ENCODE data around the gene KCNMA1.

KCNMA1 gene

DNA sequence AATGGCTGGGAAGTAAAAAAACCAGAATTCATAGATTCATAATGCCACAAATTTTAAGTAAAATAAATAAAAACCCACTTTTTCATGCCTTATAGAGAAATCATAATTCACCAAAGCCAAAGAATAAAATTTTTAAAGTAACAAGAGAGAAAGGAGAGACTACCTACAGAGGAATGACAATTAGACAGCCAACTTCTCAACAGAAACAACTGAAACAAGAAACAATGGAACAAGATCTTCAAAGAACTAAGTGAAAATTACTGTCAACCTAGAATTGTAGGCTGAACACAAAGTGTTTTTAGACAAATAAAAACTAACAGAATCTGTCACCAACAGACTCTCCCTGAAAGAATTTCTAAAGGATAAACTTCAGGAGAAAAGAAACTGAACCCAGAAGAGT, 15.6 kb upstream of the KCNMA1 start:
- H3K14ac ChIP-seq (ENCODE audit: low read length in 2 of 2), result no peak overlapping the region
- no peak overlapping the region for H2AFZ ChIP-seq (ENCODE audit: low read depth, low read length)
- no peaks in the 10 kb centered on the region for H3K79me1 ChIP-seq (replicated peaks; ENCODE audit: low read length, poor library complexity, severe bottlenecking)
- no peak overlapping the region for H3K18ac ChIP-seq (ENCODE audit: low read depth in 1 of 2, low read length in 2 of 2)
- no peak overlapping the region for H2BK12ac ChIP-seq (ENCODE audit: low read length in 2 of 2)
- no peak overlapping the region for H2BK120ac ChIP-seq (ENCODE audit: low read depth, low read length)
- H4K8ac ChIP-seq (ENCODE audit: low read length), result no peak overlapping the region
- H2AK5ac ChIP-seq (ENCODE audit: low read length, severe bottlenecking), result no peak overlapping the region
- peaks cover 14% of the 10 kb centered on the region for H3K9me3 ChIP-seq (ENCODE audit: control insufficient read depth, low read length)
- no peak overlapping the region for H3K27ac ChIP-seq (ENCODE audit: low read length, poor library complexity, severe bottlenecking)
- no peak overlapping the region for H2BK15ac ChIP-seq (ENCODE audit: low read depth, poor library complexity, severe bottlenecking)
- DNase-seq, result no peak
- no peaks in the 10 kb centered on the region for H3K36me3 ChIP-seq (ENCODE audit: control insufficient read depth in 1 of 2, insufficient read depth in 2 of 2, low read depth in 1 of 2, low read length in 2 of 2)
- no peak overlapping the region for H2BK5ac ChIP-seq (ENCODE audit: low read depth, low read length, poor library complexity, severe bottlenecking)
- H3K4ac ChIP-seq (ENCODE audit: low read depth in 1 of 2, low read length in 2 of 2), result no peak overlapping the region
- H3K9ac ChIP-seq (ENCODE audit: low read length), result no peak overlapping the region
- no peak overlapping the region for H3K23ac ChIP-seq (ENCODE audit: low read length in 2 of 2)
- H3K4me2 ChIP-seq (ENCODE audit: low read length, poor library complexity, severe bottlenecking), result no peak overlapping the region
- H3K4me3 ChIP-seq (ENCODE audit: insufficient read depth in 1 of 2, low read depth in 1 of 2, low read length in 2 of 2), result no peak overlapping the region
- peaks cover 0 to 8% of the 10 kb centered on the region in 2 experiments for H3K27me3 ChIP-seq (ENCODE audit: control insufficient read depth in 1 of 2, insufficient read depth in 1 of 2, low read length in 2 of 2)
- H4K91ac ChIP-seq (ENCODE audit: low read length), result no peak overlapping the region
- no peaks in the 10 kb centered on the region for H3K4me1 ChIP-seq (ENCODE audit: control insufficient read depth, insufficient read depth, low read depth, low read length)

DNA sequence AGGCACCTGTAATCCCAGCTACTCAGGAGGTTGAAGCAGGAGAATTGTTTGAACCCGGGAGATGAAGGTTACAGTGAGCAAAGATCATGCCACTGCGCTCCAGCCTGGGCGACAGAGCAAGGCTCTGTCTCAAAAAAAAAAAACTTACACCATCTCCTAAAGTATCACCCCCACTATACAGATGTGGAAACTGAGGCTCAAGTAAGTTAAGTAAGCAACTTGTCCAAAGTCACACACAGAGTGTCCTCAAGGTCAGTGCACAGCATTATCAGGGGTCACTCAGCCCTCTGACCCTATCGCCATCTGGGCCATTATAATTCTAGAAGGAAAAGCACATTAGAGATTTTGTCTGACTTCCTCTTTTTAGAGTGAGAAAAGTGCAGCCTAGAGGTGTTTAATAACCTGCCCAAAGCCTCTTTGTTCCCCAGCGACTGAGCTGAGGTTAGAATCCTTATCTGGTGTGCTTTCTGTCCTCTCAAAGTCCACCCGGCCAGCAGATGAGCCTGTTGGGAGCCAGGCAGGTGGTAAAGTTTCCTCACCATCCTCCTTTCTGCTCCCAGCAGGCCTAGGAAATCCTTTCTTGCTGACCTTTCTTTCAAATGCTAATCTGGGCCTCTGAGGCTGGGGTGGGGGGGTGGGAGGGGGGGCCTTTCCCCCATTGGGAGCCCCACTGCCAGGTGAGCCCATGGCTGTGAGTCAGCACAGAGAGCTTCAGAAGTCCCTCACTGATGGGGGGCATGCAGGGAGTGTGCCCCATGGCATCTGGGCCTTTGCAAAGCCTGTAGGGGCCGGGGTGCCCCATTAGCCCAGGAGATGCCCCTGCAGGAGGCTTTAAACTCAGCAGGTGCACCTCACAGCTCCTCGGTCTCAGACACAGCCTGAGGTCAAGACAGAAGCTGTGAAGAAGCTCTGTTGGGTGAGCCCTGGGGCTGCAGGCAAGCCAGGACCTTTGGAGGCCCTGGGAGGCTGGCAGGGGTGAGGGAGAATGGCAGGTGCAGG, 12.0 kb upstream of the KCNMA1 start:
- Histone ChIP-seq H3K79me1 (replicated peaks; ENCODE audit: low read length, poor library complexity, severe bottlenecking) (no peaks in the 10 kb centered on the region), H3K14ac (ENCODE audit: low read length in 2 of 2) (no peak overlapping the region), H3K9ac (ENCODE audit: low read length) (no peak overlapping the region), H2BK5ac (ENCODE audit: low read depth, low read length, poor library complexity, severe bottlenecking) (no peak overlapping the region), H3K4me1 (ENCODE audit: control insufficient read depth, insufficient read depth, low read depth, low read length) (no peaks in the 10 kb centered on the region), H3K4me3 (ENCODE audit: insufficient read depth in 1 of 2, low read depth in 1 of 2, low read length in 2 of 2) (no peak overlapping the region), H2AFZ (ENCODE audit: low read depth, low read length) (no peak overlapping the region), H3K27ac (ENCODE audit: low read length, poor library complexity, severe bottlenecking) (no peak overlapping the region), H2BK120ac (ENCODE audit: low read depth, low read length) (no peak overlapping the region), H2BK15ac (ENCODE audit: low read depth, poor library complexity, severe bottlenecking) (no peak overlapping the region), H3K36me3 (ENCODE audit: control insufficient read depth in 1 of 2, insufficient read depth in 2 of 2, low read depth in 1 of 2, low read length in 2 of 2) (no peaks in the 10 kb centered on the region), H4K8ac (ENCODE audit: low read length) (no peak overlapping the region), H3K23ac (ENCODE audit: low read length in 2 of 2) (no peak overlapping the region), H4K91ac (ENCODE audit: low read length) (no peak overlapping the region), H3K18ac (ENCODE audit: low read depth in 1 of 2, low read length in 2 of 2) (no peak overlapping the region), H3K4ac (ENCODE audit: low read depth in 1 of 2, low read length in 2 of 2) (no peak overlapping the region), H3K4me2 (ENCODE audit: low read length, poor library complexity, severe bottlenecking) (no peak overlapping the region), H2BK12ac (ENCODE audit: low read length in 2 of 2) (no peak overlapping the region), H3K9me3 (ENCODE audit: control insufficient read depth, low read length) (peaks cover 10% of the 10 kb centered on the region), H2AK5ac (ENCODE audit: low read length, severe bottlenecking) (no peak overlapping the region), H3K27me3 (ENCODE audit: control insufficient read depth in 1 of 2, insufficient read depth in 1 of 2, low read length in 2 of 2) (peaks cover 0 to 13% of the 10 kb centered on the region in 2 experiments)
- WGBS, result 66% methylated on average over 6 of the region's 8 CpGs
- no peak for DNase-seq

DNA sequence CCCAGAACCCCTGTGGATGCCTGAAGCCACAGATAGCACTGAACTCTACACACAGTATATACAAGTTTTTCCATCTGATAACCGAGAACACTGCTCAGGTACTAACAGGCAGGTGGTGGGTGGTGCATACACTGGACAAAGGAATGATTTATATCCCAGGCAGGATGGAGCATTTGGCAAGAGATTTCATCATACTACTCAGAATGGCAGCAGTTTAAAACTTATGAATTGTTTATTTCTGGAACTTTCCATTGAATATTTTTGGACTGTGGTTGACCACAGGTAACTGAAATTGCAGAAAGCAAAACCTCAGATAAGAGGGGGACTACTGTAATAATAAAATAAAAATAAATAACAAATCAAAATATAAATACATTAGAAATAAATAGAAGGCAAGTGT, 10.9 kb upstream of the KCNMA1 start:
- H2BK15ac ChIP-seq (ENCODE audit: low read depth, poor library complexity, severe bottlenecking), result no peak overlapping the region
- WGBS, result 100% methylated on average over 1 of the region's 1 CpG
- H3K4me1 ChIP-seq (ENCODE audit: control insufficient read depth, insufficient read depth, low read depth, low read length), result peaks cover 1% of the 10 kb centered on the region
- no peak overlapping the region for H3K4me2 ChIP-seq (ENCODE audit: low read length, poor library complexity, severe bottlenecking)
- no peak overlapping the region for H2BK5ac ChIP-seq (ENCODE audit: low read depth, low read length, poor library complexity, severe bottlenecking)
- no peak overlapping the region for H3K4ac ChIP-seq (ENCODE audit: low read depth in 1 of 2, low read length in 2 of 2)
- H3K14ac ChIP-seq (ENCODE audit: low read length in 2 of 2), result no peak overlapping the region
- no peak overlapping the region for H3K4me3 ChIP-seq (ENCODE audit: insufficient read depth in 1 of 2, low read depth in 1 of 2, low read length in 2 of 2)
- H2AFZ ChIP-seq (ENCODE audit: low read depth, low read length), result no peak overlapping the region
- H3K36me3 ChIP-seq (ENCODE audit: control insufficient read depth in 1 of 2, insufficient read depth in 2 of 2, low read depth in 1 of 2, low read length in 2 of 2), result no peaks in the 10 kb centered on the region
- no peak overlapping the region for H2BK12ac ChIP-seq (ENCODE audit: low read length in 2 of 2)
- no peak for DNase-seq
- no peaks in the 10 kb centered on the region for H3K79me1 ChIP-seq (replicated peaks; ENCODE audit: low read length, poor library complexity, severe bottlenecking)
- peaks cover 0 to 13% of the 10 kb centered on the region in 2 experiments for H3K27me3 ChIP-seq (ENCODE audit: control insufficient read depth in 1 of 2, insufficient read depth in 1 of 2, low read length in 2 of 2)
- H3K9me3 ChIP-seq (ENCODE audit: control insufficient read depth, low read length), result peaks cover 5% of the 10 kb centered on the region
- no peak overlapping the region for H3K23ac ChIP-seq (ENCODE audit: low read length in 2 of 2)
- no peak overlapping the region for H3K9ac ChIP-seq (ENCODE audit: low read length)
- no peak overlapping the region for H3K18ac ChIP-seq (ENCODE audit: low read depth in 1 of 2, low read length in 2 of 2)
- H3K27ac ChIP-seq (ENCODE audit: low read length, poor library complexity, severe bottlenecking), result no peak overlapping the region
- no peak overlapping the region for H4K91ac ChIP-seq (ENCODE audit: low read length)
- no peak overlapping the region for H2AK5ac ChIP-seq (ENCODE audit: low read length, severe bottlenecking)
- no peak overlapping the region for H2BK120ac ChIP-seq (ENCODE audit: low read depth, low read length)
- H4K8ac ChIP-seq (ENCODE audit: low read length), result no peak overlapping the region

DNA sequence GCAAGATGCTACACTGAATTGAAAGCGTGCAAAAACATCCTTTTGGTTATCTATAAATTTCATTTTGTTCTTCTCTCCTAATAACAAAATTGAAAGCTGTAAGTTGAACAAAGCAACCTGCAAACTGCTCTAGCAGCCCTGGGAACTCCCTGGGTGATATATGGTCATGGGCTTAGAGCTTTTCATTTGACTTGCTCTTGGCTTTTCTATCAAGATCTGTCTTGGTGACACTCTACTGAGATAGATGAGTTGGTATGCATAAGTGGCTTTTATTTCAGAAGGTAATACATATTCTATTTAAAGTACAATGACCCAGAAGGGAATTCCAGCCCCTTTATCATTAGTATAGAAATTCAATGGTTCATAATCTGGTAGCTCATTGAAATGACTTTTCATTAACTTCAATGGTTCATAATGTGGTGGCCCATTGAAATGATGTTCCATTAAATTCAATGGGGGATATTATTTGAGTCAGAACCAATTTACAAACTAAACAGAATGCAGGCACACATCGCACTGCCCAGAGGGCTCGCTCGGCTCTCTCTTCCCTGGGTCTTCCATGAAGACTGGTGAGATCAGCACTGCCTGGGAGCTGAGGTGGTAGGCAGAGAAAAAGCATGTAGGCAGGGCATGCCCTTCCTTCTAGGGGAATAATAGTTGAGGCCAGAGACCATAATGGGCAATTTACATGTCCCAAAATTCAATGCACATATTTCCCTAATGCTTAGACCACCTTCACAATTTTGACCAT, 10.1 kb upstream of the KCNMA1 start:
- Histone ChIP-seq H2AK5ac (ENCODE audit: low read length, severe bottlenecking) (no peak overlapping the region), H3K36me3 (ENCODE audit: control insufficient read depth in 1 of 2, insufficient read depth in 2 of 2, low read depth in 1 of 2, low read length in 2 of 2) (no peaks in the 10 kb centered on the region), H2AFZ (ENCODE audit: low read depth, low read length) (no peak overlapping the region), H3K4me3 (ENCODE audit: insufficient read depth in 1 of 2, low read depth in 1 of 2, low read length in 2 of 2) (no peak overlapping the region), H3K4me1 (ENCODE audit: control insufficient read depth, insufficient read depth, low read depth, low read length) (peaks cover 1% of the 10 kb centered on the region), H3K23ac (ENCODE audit: low read length in 2 of 2) (no peak overlapping the region), H2BK15ac (ENCODE audit: low read depth, poor library complexity, severe bottlenecking) (no peak overlapping the region), H3K27me3 (ENCODE audit: control insufficient read depth in 1 of 2, insufficient read depth in 1 of 2, low read length in 2 of 2) (peaks cover 0 to 13% of the 10 kb centered on the region in 2 experiments), H3K79me1 (replicated peaks; ENCODE audit: low read length, poor library complexity, severe bottlenecking) (no peaks in the 10 kb centered on the region), H3K14ac (ENCODE audit: low read length in 2 of 2) (no peak overlapping the region), H3K27ac (ENCODE audit: low read length, poor library complexity, severe bottlenecking) (no peak overlapping the region), H3K9ac (ENCODE audit: low read length) (no peak overlapping the region), H3K4me2 (ENCODE audit: low read length, poor library complexity, severe bottlenecking) (no peak overlapping the region), H4K91ac (ENCODE audit: low read length) (no peak overlapping the region), H2BK12ac (ENCODE audit: low read length in 2 of 2) (no peak overlapping the region), H2BK120ac (ENCODE audit: low read depth, low read length) (no peak overlapping the region), H2BK5ac (ENCODE audit: low read depth, low read length, poor library complexity, severe bottlenecking) (no peak overlapping the region), H4K8ac (ENCODE audit: low read length) (no peak overlapping the region), H3K9me3 (ENCODE audit: control insufficient read depth, low read length) (no peaks in the 10 kb centered on the region), H3K4ac (ENCODE audit: low read depth in 1 of 2, low read length in 2 of 2) (no peak overlapping the region), H3K18ac (ENCODE audit: low read depth in 1 of 2, low read length in 2 of 2) (no peak overlapping the region)
- WGBS, result 92% methylated on average over 4 of the region's 4 CpGs
- DNase-seq, result no peak

All from mesenchymal stem cell (in vitro differentiated cells and primary cell).